K562 (cell line): ENCODE data around the gene MAST3. TPM values are rescaled to one million over a fixed set of nuclear protein-coding genes. Genes with fewer than 3 reads are reported as not detected.

Experiments
- EHMT2 ChIP-seq: fragments of 450-650 bp; IDR thresholded peaks from 2 replicates; pipeline ENCODE4 v1.6.1; 2018; ENCODE audit warnings: antibody characterized with exemption
- GABPA ChIP-seq: fragments of 200-800 bp; sonication (Bioruptor generic); conservative IDR thresholded peaks from 2 replicates; pipeline ENCODE4 v1.6.1; 2016; ENCODE audit warnings: low read depth, missing genetic modification characterization, missing compliant biosample characterization
- MAZ ChIP-seq, 2 experiments: fragments of 450-650 bp in 1 of 2; sonication (generic) in 1 of 2; formaldehyde crosslinking; IDR thresholded peaks in 1 of 2; conservative IDR thresholded peaks in 1 of 2; 2 replicates each; pipeline versions ENCODE4 v1.4.0 to v1.5.0; 2020; ENCODE audit warnings: mild to moderate bottlenecking in 1 of 2, missing genetic modification reagents in 1 of 2
- MGA ChIP-seq: fragments of 450-650 bp; IDR thresholded peaks from 2 replicates; pipeline ENCODE4 v1.6.1; 2016; ENCODE audit warnings: mild to moderate bottlenecking, moderate library complexity
- MYBL2 ChIP-seq, 2 experiments: fragments of 450-650 bp in 1 of 2; sonication (generic) in 1 of 2; formaldehyde crosslinking in 1 of 2; IDR thresholded peaks; 2 replicates each; pipeline versions ENCODE4 v1.6.1 to v1.8.1; 2017 to 2022; ENCODE audit warnings: borderline replicate concordance in 1 of 2, inconsistent platforms in 1 of 2, low read depth in 1 of 2, mild to moderate bottlenecking in 1 of 2, missing genetic modification reagents in 1 of 2, moderate library complexity in 1 of 2
- SIN3A ChIP-seq, 2 experiments: fragments of 150-350 bp in 1 of 2; IDR thresholded peaks; 2 replicates each; pipeline ENCODE4 v1.6.1; 2011 to 2016; ENCODE audit warnings: borderline replicate concordance in 2 of 2, low read depth in 2 of 2, low read length in 2 of 2, mild to moderate bottlenecking in 2 of 2, moderate library complexity in 2 of 2; ENCODE audit not compliant: control insufficient read depth in 1 of 2
- TARDBP ChIP-seq: fragments of 450-650 bp; IDR thresholded peaks from 2 replicates; pipeline ENCODE4 v1.6.1; 2016
- U2AF1 ChIP-seq: fragments of 200-400 bp; formaldehyde crosslinking; optimal IDR thresholded peaks from 2 replicates; pipeline ENCODE3; 2017; ENCODE audit warnings: mild to moderate bottlenecking, low read depth, low read length, moderate library complexity
- ZFX ChIP-seq: sonication (generic); formaldehyde crosslinking; IDR thresholded peaks from 2 replicates; pipeline ENCODE4 v1.8.0; 2022; ENCODE audit warnings: mild to moderate bottlenecking, missing genetic modification reagents, moderate library complexity
- polyA plus RNA-seq, 8 experiments: library from polyadenylated mRNA; depleted of rRNA in 4 of 8; stranded (reverse) in 5 of 8; unstranded in 3 of 8; fragments of >200 nt; fragmentation: Nextera tagmentation in 2 of 8; fragmentation: Illumina TruSeq in 1 of 8; extraction: Ambion mirVana in 2 of 8; extraction: Trizol in 1 of 8; gene quantifications; 2 replicates each; pipeline versions ENCODE4 v1.2.1 to v1.2.3, GENCODE V29; 2011 to 2014; ENCODE audit warnings: inconsistent platforms in 1 of 8, missing spikeins in 1 of 8
- total RNA-seq, 7 experiments: library from RNA; depleted of rRNA in 6 of 7; stranded (reverse); fragments of >200 nt in 6 of 7; fragmentation: Illumina TruSeq in 2 of 7; extraction: Trizol in 2 of 7; gene quantifications; 2 replicates each; pipeline versions ENCODE4 v1.2.1 to v1.2.3, GENCODE V29; 2011 to 2021; ENCODE audit warnings: low replicate concordance in 1 of 7
- TF ChIP-seq, protein P1 (sequence below): fragments of 250-450 bp; sonication (Bioruptor Pico); IDR thresholded peaks from 2 replicates; pipeline ENCODE4 v1.9.0; 2021; ENCODE audit warnings: mild to moderate bottlenecking, inconsistent platforms
- TF ChIP-seq, protein P2 (sequence below): IDR thresholded peaks from 2 replicates; pipeline ENCODE4 v1.6.1; 2014; ENCODE audit warnings: antibody characterized with exemption

The MAST3 gene
- total and polyA plus RNA-seq, 9 of the 15 experiments (the other 6 are each of a cell fraction or from before 2014, with no cell fraction given) = 0.94 to 9.9 (median 2.4) TPM

GRCh38 chr19:18160971-18161635 lies 63.5 kb downstream of the MAST3 start (continued):
- TF ChIP-seq MGA (no peak), GABPA (tag) (no peak), EHMT2 (no peak), TARDBP (no peak), MYBL2 (IDR thresholded peaks at IDR 0.05; ENCODE audit: low read depth) (no peak), MYBL2 (CRISPR knock-in tag; IDR thresholded peaks at IDR 0.05; ENCODE audit: borderline replicate concordance) (no peak), U2AF1 (no peak), SIN3A (IDR thresholded peaks at IDR 0.05; ENCODE audit: borderline replicate concordance in 2 of 2, control insufficient read depth in 1 of 2, low read depth in 2 of 2, low read length in 2 of 2) (peak in 1 of 2 experiments; percentile 69; a peak in 1 of 4 replicates), ZFX (peak; percentile 84), MAZ (CRISPR knock-in tag; conservative IDR thresholded peaks at IDR 0.05 in 1 of 2, IDR thresholded peaks at IDR 0.05 in 1 of 2) (peak in 1 of 2 experiments; percentile 39; a peak in 2 of 4 replicates)
- TF ChIP-seq, protein P1, sequence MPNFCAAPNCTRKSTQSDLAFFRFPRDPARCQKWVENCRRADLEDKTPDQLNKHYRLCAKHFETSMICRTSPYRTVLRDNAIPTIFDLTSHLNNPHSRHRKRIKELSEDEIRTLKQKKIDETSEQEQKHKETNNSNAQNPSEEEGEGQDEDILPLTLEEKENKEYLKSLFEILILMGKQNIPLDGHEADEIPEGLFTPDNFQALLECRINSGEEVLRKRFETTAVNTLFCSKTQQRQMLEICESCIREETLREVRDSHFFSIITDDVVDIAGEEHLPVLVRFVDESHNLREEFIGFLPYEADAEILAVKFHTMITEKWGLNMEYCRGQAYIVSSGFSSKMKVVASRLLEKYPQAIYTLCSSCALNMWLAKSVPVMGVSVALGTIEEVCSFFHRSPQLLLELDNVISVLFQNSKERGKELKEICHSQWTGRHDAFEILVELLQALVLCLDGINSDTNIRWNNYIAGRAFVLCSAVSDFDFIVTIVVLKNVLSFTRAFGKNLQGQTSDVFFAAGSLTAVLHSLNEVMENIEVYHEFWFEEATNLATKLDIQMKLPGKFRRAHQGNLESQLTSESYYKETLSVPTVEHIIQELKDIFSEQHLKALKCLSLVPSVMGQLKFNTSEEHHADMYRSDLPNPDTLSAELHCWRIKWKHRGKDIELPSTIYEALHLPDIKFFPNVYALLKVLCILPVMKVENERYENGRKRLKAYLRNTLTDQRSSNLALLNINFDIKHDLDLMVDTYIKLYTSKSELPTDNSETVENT (CRISPR knock-in tag) = no peak; the same call in 1 of the 2 replicates
- TF ChIP-seq, protein P2, sequence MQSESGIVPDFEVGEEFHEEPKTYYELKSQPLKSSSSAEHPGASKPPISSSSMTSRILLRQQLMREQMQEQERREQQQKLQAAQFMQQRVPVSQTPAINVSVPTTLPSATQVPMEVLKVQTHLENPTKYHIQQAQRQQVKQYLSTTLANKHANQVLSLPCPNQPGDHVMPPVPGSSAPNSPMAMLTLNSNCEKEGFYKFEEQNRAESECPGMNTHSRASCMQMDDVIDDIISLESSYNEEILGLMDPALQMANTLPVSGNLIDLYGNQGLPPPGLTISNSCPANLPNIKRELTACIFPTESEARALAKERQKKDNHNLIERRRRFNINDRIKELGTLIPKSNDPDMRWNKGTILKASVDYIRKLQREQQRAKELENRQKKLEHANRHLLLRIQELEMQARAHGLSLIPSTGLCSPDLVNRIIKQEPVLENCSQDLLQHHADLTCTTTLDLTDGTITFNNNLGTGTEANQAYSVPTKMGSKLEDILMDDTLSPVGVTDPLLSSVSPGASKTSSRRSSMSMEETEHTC = no peak; the same call in 1 of the 2 replicates
